Lower leg skin (tissue), 4 donors: ENCODE data around the gene GDF7. TPM values are rescaled to one million over a fixed set of nuclear protein-coding genes. Genes with fewer than 3 reads are reported as not detected.

Experiments used
- DNase-seq, 2 donors: peaks; one replicate each; pipeline ENCODE4 v3.0.0-alpha.2; 2019; ENCODE audit warnings: low spot score in 2 of 2
- H3K4me3 ChIP-seq: fragments of 200-600 bp; sonication (generic); 2 replicates; pipeline ENCODE4 v1.5.1; 2017; ENCODE audit warnings: mild to moderate bottlenecking, low read depth; ENCODE audit not compliant: poor library complexity, severe bottlenecking
- POLR2A ChIP-seq, 2 donors: fragments of 450-650 bp; IDR thresholded peaks; one replicate each; pipeline ENCODE4 v1.6.1; 2016 to 2017; ENCODE audit warnings: antibody characterized with exemption in 2 of 2, mild to moderate bottlenecking in 1 of 2, moderate library complexity in 1 of 2
- WGBS, 2 donors: methylation state at CpG; one replicate each; pipeline ENCODE4 v1.1.5; 2018; 5-methylcytosine and 5-hydroxymethylcytosine counted together
- intact Hi-C: fragments of 100-400 bp; cut with DNase I; formaldehyde crosslinking; loops from one replicate; pipeline ENCODE4 v1.15.0; 2023; ENCODE audit warnings: low total_unique reads
- total RNA-seq, 4 donors: library from RNA; depleted of rRNA; stranded (reverse); fragments of >200 nt; gene quantifications; one replicate each; pipeline ENCODE4 v1.1.0, GENCODE V29; 2016
- TF ChIP-seq, protein P1 (sequence below), 3 donors: fragments of 450-650 bp; IDR thresholded peaks; one replicate each; pipeline ENCODE4 v1.5.1; 2016; ENCODE audit warnings: antibody characterized with exemption in 3 of 3, mild to moderate bottlenecking in 3 of 3, moderate library complexity in 2 of 3

The GDF7 gene
- 1 to 10 TPM in 3 of 4 donors, under 1 TPM in 1; 0.80 to 3.7 (median 2.4) TPM for total RNA-seq

DNA sequence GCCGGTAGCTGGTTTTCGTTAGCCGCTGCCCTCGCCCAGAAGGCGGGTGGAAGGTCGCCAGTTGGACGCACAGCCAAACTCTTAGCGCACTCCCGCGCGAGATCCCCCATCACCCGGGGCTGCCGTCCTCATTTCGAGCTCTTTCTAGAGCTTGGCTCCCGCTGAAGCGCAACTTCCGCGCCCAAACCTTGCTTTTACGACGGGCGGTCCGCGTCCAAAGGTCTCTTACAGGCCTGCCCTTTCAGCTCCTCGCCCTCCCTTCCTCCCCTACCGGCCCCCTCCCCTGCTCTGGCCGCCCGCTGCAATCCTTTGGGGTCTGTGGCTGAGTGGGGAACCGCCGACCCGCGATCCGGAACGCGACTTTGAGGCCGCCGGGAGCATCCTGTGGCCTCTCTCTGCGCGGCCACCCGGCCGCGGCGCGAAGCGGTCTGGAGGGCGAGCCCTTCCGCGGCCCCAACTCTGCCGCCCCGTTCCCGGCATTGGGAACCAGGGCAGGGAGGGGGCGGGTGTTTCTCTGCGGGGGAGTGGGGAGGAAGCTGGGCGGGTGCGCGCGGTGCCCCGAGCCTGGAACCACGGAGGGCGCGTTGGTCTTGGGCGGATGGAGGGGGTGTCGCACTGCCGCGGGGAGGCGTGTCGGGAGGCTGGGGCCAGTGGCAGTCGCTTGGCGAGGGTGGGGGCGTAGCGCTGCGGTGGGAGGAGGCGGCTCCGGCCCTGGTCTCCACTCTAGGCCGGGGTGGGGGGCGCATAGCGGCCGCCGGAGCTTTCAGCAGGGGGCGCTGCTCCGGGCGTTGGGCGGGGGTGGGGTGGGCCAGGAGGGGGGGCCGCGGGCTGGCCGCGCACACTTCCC lies at the start of gene GDF7:
Gene GDF7, plus strand, starts transcription at position 841 of the 847 bp plus-strand sequence. CDS start 96 bp downstream, outside the sequence.
- WGBS, 2 donors, result 1% methylated on average over 31 to 46 of the region's 86 CpGs
- TF ChIP-seq, protein P1, sequence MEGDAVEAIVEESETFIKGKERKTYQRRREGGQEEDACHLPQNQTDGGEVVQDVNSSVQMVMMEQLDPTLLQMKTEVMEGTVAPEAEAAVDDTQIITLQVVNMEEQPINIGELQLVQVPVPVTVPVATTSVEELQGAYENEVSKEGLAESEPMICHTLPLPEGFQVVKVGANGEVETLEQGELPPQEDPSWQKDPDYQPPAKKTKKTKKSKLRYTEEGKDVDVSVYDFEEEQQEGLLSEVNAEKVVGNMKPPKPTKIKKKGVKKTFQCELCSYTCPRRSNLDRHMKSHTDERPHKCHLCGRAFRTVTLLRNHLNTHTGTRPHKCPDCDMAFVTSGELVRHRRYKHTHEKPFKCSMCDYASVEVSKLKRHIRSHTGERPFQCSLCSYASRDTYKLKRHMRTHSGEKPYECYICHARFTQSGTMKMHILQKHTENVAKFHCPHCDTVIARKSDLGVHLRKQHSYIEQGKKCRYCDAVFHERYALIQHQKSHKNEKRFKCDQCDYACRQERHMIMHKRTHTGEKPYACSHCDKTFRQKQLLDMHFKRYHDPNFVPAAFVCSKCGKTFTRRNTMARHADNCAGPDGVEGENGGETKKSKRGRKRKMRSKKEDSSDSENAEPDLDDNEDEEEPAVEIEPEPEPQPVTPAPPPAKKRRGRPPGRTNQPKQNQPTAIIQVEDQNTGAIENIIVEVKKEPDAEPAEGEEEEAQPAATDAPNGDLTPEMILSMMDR (IDR thresholded peaks at IDR 0.05), result no peak
- no peak for TF ChIP-seq POLR2A (IDR thresholded peaks at IDR 0.05)
- H3K4me3 ChIP-seq, result peak within 1 kb of the TSS; percentile 8
- peak in 1 of 2 donors; percentile 85 for DNase-seq
- intact Hi-C loops, result no loop called here

DNA sequence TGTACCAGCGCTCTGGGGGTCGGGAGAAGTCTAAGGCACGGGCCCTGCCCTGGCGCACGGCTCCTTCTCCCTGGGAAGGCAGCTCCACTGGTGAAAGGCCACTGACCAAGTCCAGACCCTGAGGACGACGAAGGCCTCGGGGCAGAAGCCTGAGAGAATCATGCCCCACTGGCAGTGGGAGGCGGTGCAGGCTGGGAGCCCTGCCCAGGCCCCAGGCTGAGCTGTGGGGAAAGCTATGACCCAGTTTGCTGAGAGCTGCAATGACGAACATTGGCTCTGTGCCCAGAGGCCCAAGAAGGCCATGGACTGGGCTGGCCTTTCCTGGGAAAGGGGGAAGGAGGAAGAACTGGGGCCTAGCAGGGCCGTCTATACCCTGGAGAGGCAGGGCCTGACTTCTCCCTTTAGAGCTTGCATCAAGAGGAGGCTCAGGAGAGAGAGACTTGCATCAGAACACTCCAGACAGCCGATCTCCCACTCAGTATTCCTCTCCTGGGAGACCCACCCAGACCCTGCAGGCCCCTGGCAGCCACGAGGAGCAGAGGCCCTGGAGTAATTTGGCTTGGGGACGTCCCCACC lies 49.0 kb upstream of the GDF7 start:
- no peak overlapping the region for H3K4me3 ChIP-seq
- intact Hi-C loops, result no loop called here
- WGBS, 2 donors, result 36 to 55% methylated on average over 13 to 14 of the region's 14 CpGs
- peak; percentile 93 to 98 for DNase-seq
- TF ChIP-seq, protein P1 (IDR thresholded peaks at IDR 0.05), result no peak
- TF ChIP-seq POLR2A (IDR thresholded peaks at IDR 0.05), result no peak

DNA sequence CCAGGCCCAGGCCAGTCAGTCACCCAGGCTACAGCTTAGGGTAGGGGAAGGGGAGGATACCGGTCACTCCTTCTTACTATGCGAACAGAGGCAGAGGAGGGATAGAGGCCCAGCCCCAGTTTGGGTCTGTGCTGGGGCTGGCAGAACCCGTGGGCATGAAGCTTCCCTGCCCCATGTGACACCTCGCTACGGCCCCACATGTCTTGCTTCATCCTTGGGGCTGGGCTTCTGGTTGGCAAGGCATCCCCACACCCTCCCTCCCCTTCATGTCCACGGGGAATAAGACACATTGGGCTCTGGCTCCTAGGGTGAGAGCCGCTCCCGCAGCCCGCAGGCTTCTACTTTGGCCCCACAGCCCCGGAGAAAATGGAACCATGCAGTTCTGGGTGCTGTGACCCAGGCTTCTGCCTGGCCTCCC lies 48.5 kb upstream of the GDF7 start:
- intact Hi-C loops, result no loop called here
- WGBS, 2 donors, result 54 to 64% methylated on average over 8 to 10 of the region's 10 CpGs
- no peak for TF ChIP-seq POLR2A (IDR thresholded peaks at IDR 0.05)
- TF ChIP-seq, protein P1 (IDR thresholded peaks at IDR 0.05), result no peak
- H3K4me3 ChIP-seq, result no peak overlapping the region
- peak in 1 of 2 donors; percentile 91 for DNase-seq

DNA sequence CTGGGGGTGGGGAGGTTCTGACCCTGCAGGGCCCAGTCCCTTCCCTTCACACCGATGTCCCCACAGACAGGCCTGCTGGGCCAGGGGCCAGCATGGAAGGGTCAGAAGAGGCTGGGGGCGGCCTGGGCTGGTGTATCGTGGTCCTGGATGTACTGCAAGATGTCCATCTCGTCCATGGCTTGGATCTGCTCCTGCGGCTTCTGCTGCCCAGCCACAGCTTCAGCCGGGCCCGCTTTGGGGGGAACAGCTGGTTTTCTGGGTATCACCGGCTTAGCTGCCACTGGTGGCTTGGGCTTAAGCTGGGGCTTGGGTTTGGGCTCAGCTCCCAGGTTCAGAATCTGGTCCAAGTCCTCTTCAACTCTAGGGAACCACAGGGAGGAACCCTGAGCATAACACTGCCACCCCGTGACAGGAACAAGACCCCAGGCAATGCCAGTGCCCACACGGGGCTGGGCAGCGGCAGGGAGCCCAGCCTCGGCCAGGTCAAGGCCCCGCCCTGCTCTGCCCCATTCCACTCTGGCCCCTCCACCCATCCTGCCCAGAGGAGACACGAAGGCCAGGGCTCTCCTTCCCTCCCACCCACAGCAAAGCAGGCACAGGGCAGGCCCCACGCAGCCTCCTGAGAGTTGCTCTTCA lies 47.9 kb upstream of the GDF7 start:
- intact Hi-C loops, result no loop called here
- WGBS, 2 donors, result 74 to 77% methylated on average over 6 to 14 of the region's 15 CpGs
- peak in 1 of 2 donors; percentile 86 for DNase-seq
- no peak for TF ChIP-seq POLR2A (IDR thresholded peaks at IDR 0.05)
- TF ChIP-seq, protein P1 (IDR thresholded peaks at IDR 0.05), result no peak
- H3K4me3 ChIP-seq, result no peak overlapping the region

DNA sequence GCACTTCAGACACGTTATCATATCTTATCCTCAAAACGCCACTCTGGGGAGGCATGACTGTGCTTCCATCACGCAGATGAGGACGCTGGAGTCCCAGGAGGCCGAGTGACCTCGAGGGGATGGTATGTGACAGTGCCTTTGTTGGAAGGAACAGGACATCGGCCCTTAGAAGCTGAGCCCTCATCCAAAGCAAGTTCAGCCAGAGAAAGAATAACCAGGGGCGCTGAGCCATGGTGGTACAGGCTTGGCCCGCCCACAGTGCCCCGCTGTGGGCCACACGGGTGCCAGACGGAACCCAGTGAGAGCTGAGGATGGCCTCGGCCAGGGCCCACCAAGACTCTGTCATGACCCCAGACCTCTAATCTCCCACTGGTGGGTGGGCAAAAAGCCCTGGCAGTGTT lies 47.3 kb upstream of the GDF7 start:
- DNase-seq, result peak in 1 of 2 donors; percentile 84
- intact Hi-C loops, result no loop called here
- WGBS, 2 donors, result 84 to 94% methylated on average over 13 of the region's 13 CpGs

More for the DNA sequence above, 47.3 kb upstream of the GDF7 start:
- no peak overlapping the region for H3K4me3 ChIP-seq
- TF ChIP-seq POLR2A (IDR thresholded peaks at IDR 0.05), result no peak
- TF ChIP-seq, protein P1 (IDR thresholded peaks at IDR 0.05), result no peak
